Stimulated activated CD4-positive, alpha-beta T cell treated with anti-CD3 and anti-CD28 coated beads, TNF-alpha, amount 100 ng/mL, for 4 hours (primary cell): ENCODE results near the gene NYAP1.
"Not testable (repeated sequence)": the region's sequence is repeated elsewhere in the genome, so short reads cannot be mapped to it uniquely, and the experiment has no call there.

Experiments
- DNase-seq, 3 experiments: peaks; one replicate each; pipeline ENCODE4 v3.0.0-alpha.2; 2020; ENCODE audit warnings: low read depth in 3 of 3

NYAP1 gene

DNA sequence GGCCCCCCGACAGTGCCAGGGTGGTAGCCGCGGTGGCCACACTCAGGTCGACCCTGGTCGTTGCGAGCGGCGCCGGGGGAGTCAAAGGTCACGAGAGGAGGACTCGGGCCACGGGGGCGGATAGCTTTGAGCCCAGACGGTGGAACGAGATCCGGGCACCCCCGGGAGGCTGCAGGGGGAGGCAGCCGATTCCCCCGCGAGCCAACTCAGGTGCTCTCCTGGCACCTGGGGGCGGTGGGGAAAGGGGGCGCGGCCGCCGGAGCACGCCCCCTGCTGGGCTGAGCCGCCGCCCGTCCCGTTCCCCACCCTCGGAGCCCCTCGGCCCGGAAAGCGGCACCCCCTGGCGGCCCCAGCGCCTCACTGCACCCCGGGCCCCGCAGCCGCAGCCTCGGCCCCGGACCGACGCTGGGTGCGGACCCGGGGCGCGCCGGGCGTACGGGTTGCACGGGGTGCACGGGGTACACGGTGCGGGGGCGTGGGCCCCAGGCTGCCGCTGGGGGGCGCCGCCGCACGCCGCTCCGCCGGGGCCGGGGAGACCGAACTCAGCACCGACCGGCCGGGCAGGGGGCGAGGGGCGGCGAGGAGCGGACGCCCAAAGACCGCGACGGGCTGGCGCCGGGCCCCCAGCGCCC is 521 bp upstream of the NYAP1 start:
- DNase-seq = peak; percentile 65 to 82 (median 74)

DNA sequence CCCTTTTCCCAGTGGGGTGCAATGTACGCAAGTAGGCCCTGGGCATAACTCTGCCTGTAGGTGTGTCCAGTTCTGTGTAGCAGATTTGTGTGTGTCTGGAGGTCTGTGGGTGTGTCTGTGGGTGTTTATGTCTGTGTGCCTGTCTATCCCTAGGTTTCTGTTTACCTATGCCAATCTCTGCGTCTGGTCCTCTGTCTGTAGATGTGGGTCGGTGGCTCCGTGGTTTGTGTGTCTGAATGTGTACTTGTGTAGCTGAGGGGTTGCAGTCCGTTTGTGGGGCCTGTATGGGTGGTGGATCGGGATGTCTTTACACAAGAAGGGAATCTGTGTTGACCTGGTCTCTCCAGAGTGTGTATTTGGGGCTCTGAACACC is 932 bp downstream of the NYAP1 start:
- DNase-seq = no peak

DNA sequence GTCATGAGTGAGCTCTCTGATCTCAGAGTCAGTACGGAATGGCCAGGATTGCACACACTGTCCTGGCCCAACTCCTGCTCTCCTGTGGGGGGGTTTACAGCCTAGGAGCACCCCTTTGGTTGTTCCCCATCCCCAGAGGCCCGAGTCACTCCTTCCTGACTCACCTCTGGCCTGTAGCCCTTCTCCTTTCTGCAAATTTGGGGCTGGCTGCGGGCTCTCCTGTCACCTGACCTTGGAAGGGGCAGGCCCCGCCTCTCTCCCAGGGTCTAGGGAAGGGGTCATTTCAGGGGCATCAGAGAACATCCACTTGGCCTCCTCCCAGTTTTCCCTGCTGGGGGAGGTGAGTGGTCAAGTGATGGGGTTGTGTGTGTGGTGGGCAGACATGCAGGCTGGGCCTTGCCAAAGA is 1.7 kb downstream of the NYAP1 start:
- no peak for DNase-seq

DNA sequence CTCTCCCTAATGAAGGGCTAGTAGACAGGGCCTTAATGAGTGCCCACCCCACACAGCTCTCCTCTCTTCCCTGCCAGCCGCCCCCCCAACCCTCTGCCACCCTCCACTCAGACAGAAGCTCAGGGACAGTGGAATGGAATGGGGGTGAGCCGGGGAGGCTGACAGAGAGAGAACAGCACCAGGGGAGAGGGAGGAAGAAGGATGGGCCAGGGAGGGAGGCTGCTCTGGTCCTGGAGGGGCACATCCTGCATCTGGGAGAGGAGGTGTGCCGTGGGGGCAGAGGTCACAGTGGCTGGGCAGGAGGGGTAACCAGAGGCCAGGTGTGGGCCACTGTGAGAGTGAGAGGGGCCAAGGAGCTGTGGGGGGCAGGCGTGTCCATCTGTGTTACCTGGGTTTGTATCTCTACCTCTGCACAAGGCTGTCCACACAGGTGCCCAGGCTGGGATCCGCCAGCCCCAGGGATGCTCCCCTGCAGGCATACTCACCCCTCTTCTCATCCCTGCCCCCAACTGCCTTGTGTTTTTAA is 2.4 kb downstream of the NYAP1 start:
- DNase-seq = no peak

DNA sequence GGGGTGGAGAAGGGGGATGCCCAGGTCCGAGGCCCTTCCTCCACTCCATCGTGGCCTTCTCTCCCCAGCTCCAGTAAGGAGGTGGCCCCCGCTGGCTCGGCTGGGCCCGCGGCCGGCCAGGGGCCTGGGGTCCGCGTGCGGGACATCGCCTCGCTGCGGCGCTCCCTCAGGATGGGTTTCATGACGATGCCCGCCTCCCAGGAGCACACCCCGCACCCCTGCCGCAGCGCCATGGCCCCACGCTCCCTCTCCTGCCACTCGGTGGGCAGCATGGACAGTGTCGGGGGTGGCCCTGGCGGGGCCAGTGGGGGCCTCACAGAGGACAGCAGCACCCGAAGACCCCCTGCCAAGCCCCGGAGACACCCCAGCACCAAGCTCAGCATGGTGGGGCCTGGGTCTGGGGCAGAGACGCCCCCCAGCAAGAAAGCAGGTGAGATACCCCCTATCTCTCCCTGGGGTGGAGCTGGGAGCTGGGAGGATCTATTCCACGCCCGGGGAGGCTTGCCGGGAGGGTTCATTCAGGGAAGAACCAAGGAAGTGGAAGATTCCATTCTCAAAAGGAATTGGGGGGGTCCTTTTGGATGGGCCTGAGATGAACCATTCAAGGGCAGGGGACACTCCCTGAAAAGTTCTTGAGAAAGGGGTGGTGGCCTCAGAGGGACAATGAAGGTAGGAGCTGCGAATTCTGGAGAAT is 3.2 kb downstream of the NYAP1 start:
- no peak for DNase-seq

DNA sequence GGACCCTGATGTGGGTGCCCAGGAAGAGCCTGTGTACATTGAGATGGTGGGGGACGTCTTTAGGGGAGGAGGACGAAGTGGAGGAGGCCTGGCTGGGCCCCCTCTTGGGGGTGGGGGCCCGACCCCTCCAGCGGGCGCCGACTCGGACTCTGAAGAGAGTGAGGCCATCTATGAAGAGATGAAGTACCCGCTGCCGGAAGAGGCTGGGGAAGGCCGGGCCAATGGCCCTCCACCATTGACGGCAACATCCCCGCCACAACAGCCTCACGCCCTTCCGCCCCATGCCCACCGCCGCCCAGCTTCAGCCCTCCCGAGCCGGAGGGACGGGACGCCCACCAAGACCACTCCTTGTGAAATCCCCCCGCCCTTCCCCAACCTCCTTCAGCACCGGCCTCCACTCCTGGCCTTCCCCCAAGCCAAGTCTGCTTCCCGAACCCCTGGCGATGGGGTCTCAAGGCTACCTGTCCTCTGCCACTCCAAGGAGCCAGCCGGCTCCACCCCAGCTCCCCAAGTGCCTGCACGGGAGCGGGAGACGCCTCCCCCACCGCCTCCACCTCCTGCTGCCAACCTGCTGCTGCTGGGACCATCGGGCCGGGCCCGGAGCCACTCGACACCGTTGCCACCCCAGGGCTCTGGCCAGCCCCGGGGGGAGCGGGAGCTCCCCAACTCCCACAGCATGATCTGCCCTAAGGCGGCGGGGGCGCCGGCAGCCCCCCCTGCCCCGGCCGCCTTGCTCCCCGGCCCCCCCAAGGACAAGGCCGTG is 4.8 kb downstream of the NYAP1 start:
- DNase-seq = no peak

DNA sequence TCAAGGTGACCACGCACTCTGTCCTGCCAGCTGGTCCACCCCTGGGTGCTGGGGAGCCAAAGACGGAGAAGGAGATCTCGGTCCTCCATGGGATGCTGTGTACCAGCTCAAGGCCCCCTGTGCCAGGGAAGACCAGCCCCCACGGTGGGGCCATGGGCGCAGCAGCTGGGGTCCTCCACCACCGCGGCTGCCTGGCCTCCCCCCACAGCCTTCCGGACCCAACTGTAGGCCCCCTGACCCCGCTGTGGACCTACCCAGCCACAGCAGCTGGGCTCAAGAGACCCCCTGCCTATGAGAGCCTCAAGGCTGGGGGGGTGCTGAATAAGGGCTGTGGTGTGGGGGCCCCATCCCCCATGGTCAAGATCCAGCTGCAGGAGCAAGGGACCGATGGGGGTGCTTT is 5.4 kb downstream of the NYAP1 start:
- DNase-seq = no peak

DNA sequence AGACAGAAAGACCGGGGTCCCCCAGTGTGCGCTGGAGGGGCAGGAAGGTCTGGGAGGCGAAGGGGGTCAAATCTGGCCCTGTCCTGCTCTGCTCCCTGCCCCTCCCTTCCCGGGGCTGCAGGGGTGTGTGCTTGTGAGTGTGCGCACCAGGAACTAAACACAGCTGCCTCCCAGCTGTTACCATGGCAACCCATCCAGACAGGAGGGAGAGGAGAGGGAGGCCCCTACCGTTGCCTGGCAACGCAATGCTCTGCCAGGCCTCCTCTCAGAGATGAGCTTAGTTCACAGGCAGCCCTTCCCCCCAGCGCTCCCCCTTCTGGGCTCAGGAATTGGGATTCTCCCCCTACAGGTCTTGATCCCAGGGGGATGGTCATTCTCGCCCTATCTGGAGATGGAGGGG is 6.1 kb downstream of the NYAP1 start:
- no peak for DNase-seq

DNA sequence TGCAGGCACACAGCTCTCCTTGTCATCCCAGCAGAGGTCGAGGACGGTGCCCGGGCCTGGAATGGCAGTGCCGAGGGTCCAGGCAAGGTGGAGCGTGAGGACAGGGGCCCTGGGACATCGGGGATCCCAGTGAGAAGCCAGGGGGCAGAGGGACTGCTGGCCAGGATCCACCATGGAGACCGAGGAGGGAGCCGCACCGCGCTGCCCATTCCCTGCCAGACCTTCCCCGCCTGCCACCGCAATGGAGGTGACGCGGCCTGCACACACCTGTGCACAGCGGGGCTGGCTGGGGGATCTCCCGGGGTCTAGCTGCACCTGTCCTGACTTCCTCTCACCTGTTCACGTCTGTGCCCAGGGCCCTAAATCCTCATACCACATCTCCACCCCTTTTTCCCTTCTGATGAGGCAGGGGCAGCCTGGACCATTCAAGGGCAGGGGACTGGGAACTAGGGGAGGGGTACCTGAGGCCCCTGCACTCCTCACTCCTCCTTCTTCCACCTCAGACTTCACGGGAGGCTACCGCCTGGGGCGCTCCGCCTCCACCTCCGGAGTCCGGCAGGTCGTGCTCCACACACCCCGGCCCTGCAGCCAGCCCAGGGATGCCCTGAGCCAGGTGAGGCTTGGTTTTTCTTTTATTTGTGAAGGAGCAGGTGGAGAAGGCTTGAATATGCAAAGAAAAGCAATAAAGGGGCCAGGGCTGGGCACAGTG is 6.9 kb downstream of the NYAP1 start:
- DNase-seq = no peak

DNA sequence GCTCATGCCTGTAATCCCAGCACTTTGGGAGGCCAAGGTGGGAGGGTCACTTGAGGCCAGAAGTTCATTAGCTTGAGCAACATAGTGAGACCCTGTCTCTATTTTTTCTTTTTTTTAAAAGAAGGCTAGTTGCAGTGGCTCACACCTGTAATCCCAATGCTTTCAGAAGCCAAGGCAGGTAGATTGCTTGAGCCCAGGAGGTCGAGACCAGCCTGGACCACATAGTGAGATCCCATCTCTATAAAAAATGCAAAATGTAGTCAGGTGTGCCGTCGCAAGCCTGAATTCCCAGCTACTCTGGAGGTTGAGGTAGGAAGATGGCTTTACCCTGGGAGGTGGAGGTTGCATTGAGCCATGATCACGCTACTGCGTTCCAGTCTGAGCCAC is 7.5 kb downstream of the NYAP1 start:
- no peak for DNase-seq

DNA sequence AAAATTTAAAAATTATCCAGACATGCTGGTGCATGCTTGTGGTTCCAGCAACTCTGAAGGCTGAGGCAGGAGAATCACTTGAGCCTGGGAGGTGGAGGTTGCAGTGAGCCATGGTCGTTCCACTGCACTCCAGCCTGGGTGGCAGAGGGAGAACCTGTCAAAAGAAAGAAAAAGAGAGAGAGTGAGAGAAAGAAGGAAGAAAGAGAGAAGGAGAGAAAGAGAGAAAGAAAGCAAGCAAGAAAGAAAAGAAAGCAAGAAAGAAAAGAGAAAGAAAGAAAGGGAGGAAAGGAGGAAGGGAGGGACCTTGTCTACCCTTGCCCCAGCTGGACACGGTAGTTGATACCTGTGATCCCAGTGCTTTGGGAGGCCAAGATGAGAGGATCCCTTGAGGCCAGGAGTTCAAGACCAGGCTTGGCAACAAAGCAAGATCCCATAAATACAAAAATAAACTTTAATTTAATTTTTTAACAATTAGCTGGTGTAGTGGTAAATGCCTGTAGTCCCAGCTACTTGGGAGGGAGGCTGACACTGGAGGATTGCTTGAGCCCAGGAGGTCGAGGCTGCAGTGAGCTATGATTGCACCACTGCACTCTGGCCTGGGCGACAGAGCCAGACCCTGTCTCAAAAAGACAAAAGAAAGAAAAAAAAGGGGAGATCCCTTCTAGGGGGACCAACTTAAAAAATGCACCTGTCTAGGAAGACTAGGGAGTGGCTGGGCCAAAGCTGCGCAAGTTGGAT is 9.2 kb downstream of the NYAP1 start:
- no peak for DNase-seq

DNA sequence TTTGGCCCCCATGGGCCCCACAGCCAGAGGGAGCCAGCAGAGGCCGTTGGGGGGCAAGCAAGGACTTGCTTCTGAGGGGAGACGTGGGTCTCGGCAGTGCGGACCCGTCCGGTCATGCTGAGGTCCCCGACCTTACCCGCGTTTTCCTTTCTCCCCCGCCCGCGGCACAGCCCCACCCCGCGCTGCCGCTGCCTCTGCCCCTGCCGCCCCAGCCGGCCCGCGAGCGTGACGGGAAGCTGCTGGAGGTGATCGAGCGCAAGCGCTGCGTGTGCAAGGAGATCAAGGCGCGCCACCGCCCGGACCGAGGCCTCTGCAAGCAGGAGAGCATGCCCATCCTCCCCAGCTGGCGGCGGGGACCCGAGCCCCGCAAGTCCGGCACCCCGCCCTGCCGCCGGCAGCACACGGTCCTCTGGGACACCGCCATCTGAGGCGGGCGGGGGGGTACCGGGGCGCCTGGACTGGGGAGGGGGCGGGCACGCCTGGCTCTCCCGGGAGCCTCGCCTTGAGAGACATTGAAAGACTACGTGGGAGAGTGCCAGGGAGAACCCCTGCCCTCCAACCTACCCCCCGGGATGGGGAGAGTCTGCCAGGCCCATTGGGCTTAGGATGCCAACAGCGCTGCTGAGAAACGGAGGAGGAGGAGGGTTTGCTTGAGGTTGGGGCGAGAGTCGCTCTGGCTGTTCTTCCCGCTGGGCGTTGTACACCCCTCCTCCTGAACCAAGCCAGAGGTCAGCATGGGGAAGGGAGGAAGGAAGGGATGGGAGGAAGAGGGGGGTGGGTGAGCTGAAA is 9.9 kb downstream of the NYAP1 start:
- DNase-seq = peak; percentile 24 to 33 (median 28)

DNA sequence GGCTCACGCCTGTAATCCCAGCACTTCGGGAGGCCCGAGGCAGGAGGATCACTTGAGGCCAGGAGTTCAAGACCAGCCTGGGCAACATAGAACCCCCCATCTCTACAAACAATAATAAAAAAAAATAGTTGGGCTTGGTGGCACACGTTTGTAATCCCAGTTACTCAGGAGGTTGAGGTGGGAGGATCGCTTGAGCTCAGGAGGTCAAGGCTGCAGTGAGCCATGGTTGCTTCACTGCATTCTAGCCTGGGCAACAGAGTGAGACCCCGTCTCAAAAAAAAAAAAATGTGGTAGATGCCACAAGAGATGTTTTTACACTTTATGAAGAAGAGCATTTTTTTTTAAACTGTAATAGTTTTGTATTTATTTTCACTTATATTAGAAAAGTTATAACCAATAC is 12.8 kb downstream of the NYAP1 start:
- DNase-seq = no peak

DNA sequence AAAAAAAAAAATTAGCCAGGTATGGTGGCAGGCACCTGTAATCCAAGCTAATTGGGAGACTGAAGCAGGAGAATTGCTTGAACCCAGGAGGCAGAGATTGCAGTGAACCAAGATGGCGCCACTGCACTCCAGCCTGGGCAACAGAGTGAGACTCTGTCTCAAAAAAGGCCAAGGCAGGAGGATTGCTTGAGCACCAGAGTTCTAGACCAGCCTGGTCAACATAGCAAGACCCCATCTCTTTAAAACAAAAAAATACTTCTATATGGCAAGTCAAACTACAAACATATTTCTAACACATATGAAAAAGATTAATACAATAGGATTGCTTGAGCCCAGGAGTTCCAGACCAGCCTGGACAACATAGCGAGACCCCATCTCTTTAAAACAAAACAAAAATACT is 17.0 kb downstream of the NYAP1 start:
- DNase-seq = not testable (repeated sequence)

DNA sequence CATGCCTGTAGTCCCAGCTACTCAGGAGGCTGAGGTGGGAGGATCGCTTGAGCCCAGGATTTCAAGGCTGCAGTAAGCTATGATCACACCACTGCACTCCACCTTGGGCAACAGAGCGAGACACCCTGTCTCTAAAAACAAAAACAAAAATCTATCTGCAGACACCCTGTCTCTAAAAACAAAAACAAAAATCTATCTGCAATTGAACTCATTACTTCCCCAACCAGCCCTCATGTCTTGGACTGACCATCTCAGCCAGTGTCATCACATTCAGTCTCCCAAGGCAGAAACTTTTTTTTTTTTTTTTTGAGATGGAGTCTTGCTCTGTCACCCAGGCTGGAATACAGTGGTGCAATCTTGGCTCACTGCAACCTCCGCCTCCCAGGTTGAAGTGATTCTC is 20.3 kb downstream of the NYAP1 start:
- DNase-seq = not testable (repeated sequence)

DNA sequence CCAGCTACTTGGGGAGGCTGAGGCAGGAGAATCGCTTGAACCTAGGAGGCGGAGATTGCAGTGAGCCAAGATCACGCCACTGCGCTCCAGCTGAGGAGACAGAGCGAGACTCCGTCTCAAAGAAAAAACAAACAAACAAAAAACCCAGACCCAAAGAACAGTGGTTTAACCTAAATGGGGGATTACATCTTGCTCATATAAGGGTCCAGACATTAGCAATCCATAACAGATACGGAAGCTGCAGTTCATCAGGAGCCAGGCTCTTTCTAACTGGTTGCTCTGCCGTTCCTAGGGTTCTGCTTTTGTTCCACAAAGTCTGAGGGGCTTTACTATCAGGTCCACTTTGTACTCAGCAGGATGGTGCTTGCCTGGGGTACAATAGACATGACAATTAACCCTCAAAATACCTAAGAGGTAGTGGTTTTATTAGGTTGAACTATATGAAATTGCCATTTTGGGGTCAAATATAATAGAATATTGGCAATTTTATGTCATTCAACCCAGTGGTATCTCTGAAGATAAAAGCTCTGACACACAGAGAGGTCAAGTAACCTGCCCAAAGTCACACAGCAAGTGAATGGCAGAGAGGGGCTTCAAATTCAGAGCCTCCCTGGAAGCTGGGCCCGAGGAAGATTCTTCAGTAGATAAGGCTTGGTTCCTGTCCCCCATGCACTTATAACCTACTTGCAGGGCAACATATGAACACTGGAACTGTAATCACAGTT is 21.3 kb downstream of the NYAP1 start:
- no peak for DNase-seq

DNA sequence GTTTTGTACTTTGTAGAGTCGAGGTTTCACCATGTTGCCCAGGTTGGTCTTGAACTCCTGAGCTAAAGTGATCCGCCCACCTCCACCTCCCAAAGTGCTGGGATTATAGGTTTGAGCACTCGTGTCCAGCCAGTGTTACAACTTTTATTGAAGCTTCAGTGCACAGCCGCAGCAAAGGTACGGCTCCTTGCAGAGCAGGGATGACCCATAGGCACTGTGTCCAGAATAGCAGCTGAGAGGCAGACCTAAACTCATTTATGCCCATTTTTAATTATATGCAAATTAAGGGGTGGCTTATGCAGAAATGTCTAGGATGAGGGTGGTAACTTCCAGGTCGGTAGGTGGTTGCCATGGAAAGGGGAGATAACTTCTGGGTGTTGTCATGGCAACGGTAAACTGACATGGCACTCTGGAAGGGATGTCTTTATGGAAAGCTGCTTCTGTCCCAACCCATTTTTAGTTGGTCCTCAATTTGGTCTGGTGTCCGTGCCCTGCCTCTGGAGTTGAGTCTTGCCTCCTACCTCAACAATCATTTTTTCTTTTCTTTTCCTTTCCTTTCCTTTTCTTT is 22.7 kb downstream of the NYAP1 start:
- DNase-seq = no peak

DNA sequence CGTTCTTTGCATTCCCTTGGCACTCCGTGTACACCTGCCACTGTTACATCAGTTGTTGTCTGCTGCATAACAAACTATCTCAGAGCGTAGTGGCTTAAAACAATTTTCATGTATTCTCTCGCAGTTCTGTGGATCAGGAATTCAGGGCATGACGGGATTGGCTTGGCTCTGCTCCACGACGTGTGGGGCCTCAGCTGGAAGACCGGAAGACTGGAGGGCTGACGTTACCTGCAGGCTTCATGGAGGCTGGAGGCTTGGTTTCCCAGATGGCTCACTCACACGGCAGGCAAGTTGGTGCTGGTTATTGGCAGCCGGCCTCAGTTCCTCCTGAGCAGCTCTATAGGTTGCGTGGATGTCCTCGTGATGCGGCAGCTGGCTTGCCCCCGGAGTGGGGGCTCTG is 25.5 kb downstream of the NYAP1 start:
- no peak for DNase-seq

DNA sequence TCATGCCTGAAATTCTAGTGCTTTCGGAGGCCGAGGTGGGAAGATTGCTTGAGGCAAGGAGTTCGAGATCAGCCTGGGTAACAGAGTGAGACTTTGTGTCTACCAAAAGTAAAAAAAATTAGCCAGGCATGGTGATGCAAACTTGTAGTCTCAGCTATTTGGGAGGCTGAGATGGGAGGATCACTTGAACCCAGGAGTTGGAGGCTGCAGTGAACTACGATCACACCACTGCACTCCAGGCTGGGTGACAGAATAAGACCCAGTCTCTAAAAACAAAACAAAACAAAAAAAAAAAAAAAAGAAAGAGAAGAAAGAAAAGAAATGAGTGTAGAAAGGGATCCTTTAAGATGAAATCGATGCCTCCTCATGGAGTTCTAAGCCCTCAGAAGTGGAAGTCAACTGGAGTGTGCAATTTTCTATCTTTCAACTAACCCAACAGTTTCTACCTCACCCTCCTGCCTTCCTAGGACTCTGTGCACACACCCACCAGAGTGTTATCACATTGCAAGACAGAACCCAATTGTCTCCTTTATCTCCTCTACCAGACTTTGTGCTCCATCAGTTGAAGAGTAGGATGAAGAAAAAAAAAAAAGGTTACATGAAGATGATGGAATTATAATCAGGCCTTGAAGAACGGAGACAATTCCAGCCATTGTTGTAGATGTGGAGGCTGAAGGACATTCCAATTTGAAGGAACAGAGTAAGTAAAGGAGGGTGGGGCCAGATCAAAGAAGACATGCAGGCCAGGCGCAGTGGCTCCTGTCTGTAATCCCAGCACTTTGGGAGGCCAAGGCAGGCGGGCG is 26.9 kb downstream of the NYAP1 start:
- DNase-seq = no peak
